ENCODE measurements around the gene NCKAP5.

GRCh38 chr2:132814651-132815050 lies 753.6 kb downstream of the NCKAP5 start:
- TF ChIP-seq CTCF (IDR thresholded peaks at IDR 0.05), result no peak
- no peak for TF ChIP-seq POLR2AphosphoS5 (IDR thresholded peaks at IDR 0.05; ENCODE audit: insufficient read depth in 1 of 2, low read depth in 1 of 2)

Data from vagina (tissue), 2 donors.